Peyer's patch (tissue), 4 donors: Measurements from ENCODE around the gene TIAL1.

Source experiments
- POLR2A ChIP-seq, 2 donors: fragments of 450-650 bp; IDR thresholded peaks; one replicate each; pipeline ENCODE4 v1.5.1; 2017; ENCODE audit warnings: antibody characterized with exemption in 2 of 2, mild to moderate bottlenecking in 2 of 2, moderate library complexity in 2 of 2
- TF ChIP-seq, protein P1 (sequence below), 6 experiments: fragments of 450-650 bp in 4 of 6; fragments of 200-600 bp in 2 of 6; sonication (generic) in 1 of 6; IDR thresholded peaks; one replicate each; pipeline ENCODE4 v1.5.1; 2017 to 2019; ENCODE audit warnings: antibody characterized with exemption in 6 of 6, mild to moderate bottlenecking in 3 of 6, moderate library complexity in 1 of 6

GRCh38 chr10:119545310-119545709 is 51.5 kb downstream of the TIAL1 start:
- TF ChIP-seq, protein P1, sequence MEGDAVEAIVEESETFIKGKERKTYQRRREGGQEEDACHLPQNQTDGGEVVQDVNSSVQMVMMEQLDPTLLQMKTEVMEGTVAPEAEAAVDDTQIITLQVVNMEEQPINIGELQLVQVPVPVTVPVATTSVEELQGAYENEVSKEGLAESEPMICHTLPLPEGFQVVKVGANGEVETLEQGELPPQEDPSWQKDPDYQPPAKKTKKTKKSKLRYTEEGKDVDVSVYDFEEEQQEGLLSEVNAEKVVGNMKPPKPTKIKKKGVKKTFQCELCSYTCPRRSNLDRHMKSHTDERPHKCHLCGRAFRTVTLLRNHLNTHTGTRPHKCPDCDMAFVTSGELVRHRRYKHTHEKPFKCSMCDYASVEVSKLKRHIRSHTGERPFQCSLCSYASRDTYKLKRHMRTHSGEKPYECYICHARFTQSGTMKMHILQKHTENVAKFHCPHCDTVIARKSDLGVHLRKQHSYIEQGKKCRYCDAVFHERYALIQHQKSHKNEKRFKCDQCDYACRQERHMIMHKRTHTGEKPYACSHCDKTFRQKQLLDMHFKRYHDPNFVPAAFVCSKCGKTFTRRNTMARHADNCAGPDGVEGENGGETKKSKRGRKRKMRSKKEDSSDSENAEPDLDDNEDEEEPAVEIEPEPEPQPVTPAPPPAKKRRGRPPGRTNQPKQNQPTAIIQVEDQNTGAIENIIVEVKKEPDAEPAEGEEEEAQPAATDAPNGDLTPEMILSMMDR (IDR thresholded peaks at IDR 0.05), result no peak
- no peak for TF ChIP-seq POLR2A (IDR thresholded peaks at IDR 0.05)
